ENCODE results near the gene TXNDC2. TPM values are rescaled to one million over a fixed set of nuclear protein-coding genes. Genes with fewer than 3 reads are reported as not detected.

TXNDC2 gene
- total RNA-seq, 1 donor from 2014 or later = not detected

GRCh38 chr18:9934274-9934673 lies 48.5 kb downstream of the TXNDC2 start:
- Mint-ChIP-seq H3K9me3 (ENCODE audit: unreplicated experiment) (peaks cover 2% of the 10 kb centered on the region), H3K4me3 (ENCODE audit: unreplicated experiment) (no peak overlapping the region), H3K4me1 (ENCODE audit: low read depth, unreplicated experiment) (peaks cover 18% of the 10 kb centered on the region), H3K36me3 (ENCODE audit: unreplicated experiment) (no peaks in the 10 kb centered on the region), H3K27me3 (ENCODE audit: unreplicated experiment) (peaks cover 2% of the 10 kb centered on the region), H3K27ac (ENCODE audit: unreplicated experiment) (no peak overlapping the region)
- no peak for TF ChIP-seq CTCF (IDR thresholded peaks at IDR 0.05; ENCODE audit: partially characterized antibody, unreplicated experiment)
- DNase-seq = no peak

Other genes starting within 250 kb of the TXNDC2 start
- 4.1 TPM for gene RAB31, start 177.7 kb upstream of the TXNDC2 start, total RNA-seq (ENCODE audit: unreplicated experiment)
- 187 TPM for gene VAPA, start 28.0 kb downstream of the TXNDC2 start, total RNA-seq (ENCODE audit: unreplicated experiment)

Measured in glutamatergic neuron (in vitro differentiated cells).